ENCODE results near the gene TBC1D23. TPM values are rescaled to one million over a fixed set of nuclear protein-coding genes. Genes with fewer than 3 reads are reported as not detected.

TBC1D23 gene
- total and polyA plus RNA-seq, 2 experiments from 2014 or later: 27.1 to 61.9 TPM

- no peaks in the 10 kb centered on the region for H3K9me3 ChIP-seq (ENCODE audit: low read depth)
- WGBS (ENCODE audit: low lambda C conversion rate, missing lambda C conversion rate): 72% methylated on average over 2 of the region's 2 CpGs
- TF ChIP-seq CTCF (IDR thresholded peaks at IDR 0.05; ENCODE audit: poor library complexity) (no peak), EZH2 (IDR thresholded peaks at IDR 0.05; ENCODE audit: borderline replicate concordance) (no peak), EZH2phosphoT487 (IDR thresholded peaks at IDR 0.05; ENCODE audit: low read depth, severe bottlenecking, unreplicated experiment) (no peak)
- no peaks in the 10 kb centered on the region for H3K36me3 ChIP-seq (replicated peaks; ENCODE audit: insufficient read depth, low read depth)
- no peak overlapping the region for H3K4me2 ChIP-seq
- H3K4me1 ChIP-seq (ENCODE audit: insufficient read depth): no peaks in the 10 kb centered on the region
- no peak overlapping the region for H3K4me3 ChIP-seq
- no peak overlapping the region for H3K27ac ChIP-seq
- H3K9me2 ChIP-seq (replicated peaks; ENCODE audit: insufficient read depth): no peaks in the 10 kb centered on the region
- H3K79me2 ChIP-seq: no peaks in the 10 kb centered on the region
- no peak overlapping the region for H2AFZ ChIP-seq
- no peaks in the 10 kb centered on the region for H4K20me1 ChIP-seq (ENCODE audit: insufficient read depth, poor library complexity, severe bottlenecking)
- no peaks in the 10 kb centered on the region for H3K27me3 ChIP-seq
- no peak for DNase-seq (ENCODE audit: low spot score)
Observed at GRCh38 chr3:100311011-100311410, 50.2 kb downstream of the TBC1D23 start.

GRCh38 chr3:100316641-100317069 is 55.9 kb downstream of the TBC1D23 start:
- 37% methylated on average over 8 of the region's 8 CpGs for WGBS (ENCODE audit: low lambda C conversion rate, missing lambda C conversion rate)
- H3K27me3 ChIP-seq: no peaks in the 10 kb centered on the region
- no peak overlapping the region for H3K4me2 ChIP-seq
- H3K36me3 ChIP-seq (replicated peaks; ENCODE audit: insufficient read depth, low read depth): no peaks in the 10 kb centered on the region
- no peaks in the 10 kb centered on the region for H3K9me3 ChIP-seq (ENCODE audit: low read depth)
- H3K27ac ChIP-seq: no peak overlapping the region
- H3K9me2 ChIP-seq (replicated peaks; ENCODE audit: insufficient read depth): no peaks in the 10 kb centered on the region
- H4K20me1 ChIP-seq (ENCODE audit: insufficient read depth, poor library complexity, severe bottlenecking): no peaks in the 10 kb centered on the region
- H3K79me2 ChIP-seq: no peaks in the 10 kb centered on the region
- no peak overlapping the region for H2AFZ ChIP-seq
- no peaks in the 10 kb centered on the region for H3K4me1 ChIP-seq (ENCODE audit: insufficient read depth)
- no peak overlapping the region for H3K4me3 ChIP-seq
- DNase-seq (ENCODE audit: low spot score): peak; percentile 64
- TF ChIP-seq EZH2 (IDR thresholded peaks at IDR 0.05; ENCODE audit: borderline replicate concordance) (no peak), CTCF (IDR thresholded peaks at IDR 0.05; ENCODE audit: poor library complexity) (peak; percentile 75), EZH2phosphoT487 (IDR thresholded peaks at IDR 0.05; ENCODE audit: low read depth, severe bottlenecking, unreplicated experiment) (no peak)

GRCh38 chr3:100317912-100318311 is 57.1 kb downstream of the TBC1D23 start:
- H3K4me2 ChIP-seq: no peak overlapping the region
- no peaks in the 10 kb centered on the region for H4K20me1 ChIP-seq (ENCODE audit: insufficient read depth, poor library complexity, severe bottlenecking)
- WGBS (ENCODE audit: low lambda C conversion rate, missing lambda C conversion rate): 89% methylated on average over 2 of the region's 2 CpGs
- no peak for DNase-seq (ENCODE audit: low spot score)
- H3K4me1 ChIP-seq (ENCODE audit: insufficient read depth): no peaks in the 10 kb centered on the region
- TF ChIP-seq EZH2phosphoT487 (IDR thresholded peaks at IDR 0.05; ENCODE audit: low read depth, severe bottlenecking, unreplicated experiment) (no peak), EZH2 (IDR thresholded peaks at IDR 0.05; ENCODE audit: borderline replicate concordance) (no peak), CTCF (IDR thresholded peaks at IDR 0.05; ENCODE audit: poor library complexity) (no peak)
- H3K27me3 ChIP-seq: no peaks in the 10 kb centered on the region
- no peaks in the 10 kb centered on the region for H3K79me2 ChIP-seq
- no peaks in the 10 kb centered on the region for H3K9me3 ChIP-seq (ENCODE audit: low read depth)
- H2AFZ ChIP-seq: no peak overlapping the region
- H3K36me3 ChIP-seq (replicated peaks; ENCODE audit: insufficient read depth, low read depth): no peaks in the 10 kb centered on the region
- no peak overlapping the region for H3K4me3 ChIP-seq
- H3K9me2 ChIP-seq (replicated peaks; ENCODE audit: insufficient read depth): no peaks in the 10 kb centered on the region
- H3K27ac ChIP-seq: no peak overlapping the region

- WGBS (ENCODE audit: low lambda C conversion rate, missing lambda C conversion rate): 93% methylated on average over 2 of the region's 2 CpGs
- TF ChIP-seq CTCF (IDR thresholded peaks at IDR 0.05; ENCODE audit: poor library complexity) (no peak), EZH2 (IDR thresholded peaks at IDR 0.05; ENCODE audit: borderline replicate concordance) (no peak), EZH2phosphoT487 (IDR thresholded peaks at IDR 0.05; ENCODE audit: low read depth, severe bottlenecking, unreplicated experiment) (no peak)
- H3K4me1 ChIP-seq (ENCODE audit: insufficient read depth): no peaks in the 10 kb centered on the region
Observed at GRCh38 chr3:100319951-100320350, 59.2 kb downstream of the TBC1D23 start.

More at GRCh38 chr3:100319951-100320350, 59.2 kb downstream of the TBC1D23 start:
- Histone ChIP-seq H2AFZ (no peak overlapping the region), H3K27me3 (no peaks in the 10 kb centered on the region), H3K36me3 (replicated peaks; ENCODE audit: insufficient read depth, low read depth) (no peaks in the 10 kb centered on the region), H3K9me3 (ENCODE audit: low read depth) (no peaks in the 10 kb centered on the region), H3K79me2 (no peaks in the 10 kb centered on the region), H3K4me3 (no peak overlapping the region), H3K4me2 (no peak overlapping the region), H3K9me2 (replicated peaks; ENCODE audit: insufficient read depth) (no peaks in the 10 kb centered on the region), H4K20me1 (ENCODE audit: insufficient read depth, poor library complexity, severe bottlenecking) (no peaks in the 10 kb centered on the region), H3K27ac (no peak overlapping the region)
- DNase-seq (ENCODE audit: low spot score): no peak
